GM23338 (cell line): ENCODE measurements around the gene TSPAN5. TPM values are rescaled to one million over a fixed set of nuclear protein-coding genes. Genes with fewer than 3 reads are reported as not detected.

Source experiments
- ATAC-seq: fragments of 200-7000 bp; cut with Tn5 transposase; 3 replicates; pipeline ENCODE4 v1.9.1; 2020
- DNase-seq: peaks from one replicate; pipeline ENCODE4 v3.0.0-alpha.2; 2015; ENCODE audit warnings: low spot score
- H2AFZ ChIP-seq: fragments of 200-600 bp; sonication (generic); 2 replicates; pipeline ENCODE4 v1.8.0; 2016; ENCODE audit warnings: antibody characterized with exemption, mild to moderate bottlenecking, moderate library complexity
- H3F3A ChIP-seq: fragments of 200-600 bp; sonication (generic); replicated peaks from 2 replicates; pipeline ENCODE4 v1.8.0; 2017; ENCODE audit warnings: antibody characterized with exemption, mixed run types, low read depth
- H3K27ac ChIP-seq: fragments of 200-600 bp; sonication (generic); 2 replicates; pipeline ENCODE4 v1.6.1; 2016; ENCODE audit warnings: low read depth
- H3K27me3 ChIP-seq: fragments of 200-600 bp; sonication (generic); 2 replicates; pipeline ENCODE4 v1.8.0; 2016; ENCODE audit warnings: mild to moderate bottlenecking, mixed run types, moderate library complexity; ENCODE audit not compliant: insufficient read depth
- H3K36me3 ChIP-seq: fragments of 200-600 bp; sonication (generic); 2 replicates; pipeline ENCODE4 v1.8.0; 2016; ENCODE audit warnings: mild to moderate bottlenecking; ENCODE audit not compliant: insufficient read depth
- H3K4me1 ChIP-seq: fragments of 200-600 bp; sonication (generic); 2 replicates; pipeline ENCODE4 v1.8.0; 2016; ENCODE audit warnings: mild to moderate bottlenecking, moderate library complexity; ENCODE audit not compliant: insufficient read depth
- H3K4me2 ChIP-seq: fragments of 200-600 bp; sonication (generic); 2 replicates; pipeline ENCODE4 v1.7.1; 2017; ENCODE audit warnings: mixed run types
- H3K4me3 ChIP-seq: fragments of 200-600 bp; sonication (generic); 2 replicates; pipeline ENCODE4 v1.6.1; 2016; ENCODE audit warnings: mixed run types
- H3K79me2 ChIP-seq: fragments of 200-600 bp; sonication (generic); replicated peaks from 2 replicates; pipeline ENCODE4 v1.8.0; 2017; ENCODE audit warnings: mild to moderate bottlenecking; ENCODE audit not compliant: insufficient read depth
- H3K9me2 ChIP-seq: fragments of 200-600 bp; sonication (generic); 2 replicates; pipeline ENCODE4 v1.8.0; 2017; ENCODE audit not compliant: insufficient read depth
- H4K20me1 ChIP-seq: fragments of 200-600 bp; sonication (generic); replicated peaks from 2 replicates; pipeline ENCODE4 v1.8.0; 2017; ENCODE audit warnings: mild to moderate bottlenecking; ENCODE audit not compliant: insufficient read depth
- H3K27ac Mint-ChIP-seq: 2 replicates; pipeline ENCODE4 v1.8.0; 2020; ENCODE audit warnings: inconsistent platforms, mild to moderate bottlenecking, moderate library complexity, mixed read lengths
- H3K27me3 Mint-ChIP-seq: 3 replicates; pipeline ENCODE4 v1.8.0; 2022; ENCODE audit warnings: low read depth, mild to moderate bottlenecking, moderate library complexity, mixed read lengths, inconsistent platforms; ENCODE audit not compliant: insufficient read depth, poor library complexity
- H3K36me3 Mint-ChIP-seq: 3 replicates; pipeline ENCODE4 v1.8.0; 2021; ENCODE audit warnings: low read depth, mild to moderate bottlenecking, inconsistent platforms, moderate library complexity, mixed read lengths
- H3K4me1 Mint-ChIP-seq: 3 replicates; pipeline ENCODE4 v1.8.0; 2020; ENCODE audit warnings: mild to moderate bottlenecking, inconsistent platforms, mixed read lengths
- H3K4me3 Mint-ChIP-seq: 3 replicates; pipeline ENCODE4 v1.8.0; 2021; ENCODE audit warnings: moderate library complexity, mild to moderate bottlenecking, inconsistent platforms, mixed read lengths
- H3K9me3 Mint-ChIP-seq: 3 replicates; pipeline ENCODE4 v1.8.0; 2020; ENCODE audit warnings: moderate library complexity, mild to moderate bottlenecking, inconsistent platforms, mixed read lengths
- CREB1 ChIP-seq: fragments of 250-450 bp; sonication (Bioruptor Pico); IDR thresholded peaks from 2 replicates; pipeline ENCODE4 v1.5.0; 2020; ENCODE audit warnings: low read depth, mild to moderate bottlenecking, moderate library complexity
- EZH2 ChIP-seq: fragments of 200-600 bp; sonication (generic); IDR thresholded peaks from one replicate; pipeline ENCODE4 v1.8.0; 2017; ENCODE audit warnings: antibody characterized with exemption, mild to moderate bottlenecking, low read depth; ENCODE audit not compliant: unreplicated experiment
- EZH2phosphoT487 ChIP-seq: fragments of 200-600 bp; sonication (generic); IDR thresholded peaks from one replicate; pipeline ENCODE4 v1.8.1; 2018; ENCODE audit warnings: antibody characterized with exemption; ENCODE audit not compliant: unreplicated experiment
- JUNB ChIP-seq: IDR thresholded peaks from one replicate; pipeline ENCODE4 v1.6.1; 2016; ENCODE audit warnings: antibody characterized with exemption; ENCODE audit not compliant: unreplicated experiment
- NANOG ChIP-seq: IDR thresholded peaks from 2 replicates; pipeline ENCODE4 v1.6.1; 2016; ENCODE audit warnings: antibody characterized with exemption, borderline replicate concordance
- STAT1 ChIP-seq: IDR thresholded peaks from one replicate; pipeline ENCODE4 v1.6.1; 2016; ENCODE audit warnings: antibody characterized with exemption; ENCODE audit not compliant: unreplicated experiment
- polyA plus RNA-seq: library from polyadenylated mRNA; unstranded; fragments of >200 nt; fragmentation: Nextera tagmentation; extraction: Ambion mirVana; gene quantifications from 2 replicates; pipeline ENCODE4 v1.2.1, GENCODE V29; 2016
- total RNA-seq: library from RNA; depleted of rRNA; stranded (reverse); fragments of >200 nt; shearing (Covaris generic); gene quantifications from 2 replicates; pipeline ENCODE4 v1.2.3, GENCODE V29; 2014
- TF ChIP-seq, protein P1 (sequence below), 2 experiments: fragments of 200-600 bp in 1 of 2; sonication (generic) in 1 of 2; conservative IDR thresholded peaks; 2 replicates each; pipeline versions ENCODE4 v1.5.1 to v1.6.1; 2016 to 2017; ENCODE audit warnings: antibody characterized with exemption in 2 of 2, low read depth in 2 of 2, mild to moderate bottlenecking in 2 of 2, moderate library complexity in 1 of 2

TSPAN5 gene
- total and polyA plus RNA-seq, 2 experiments from 2014 or later, result 18.6 to 21.5 TPM

- H3K27me3 Mint-ChIP-seq, result peaks cover 8% of the 10 kb centered on the region
- Histone ChIP-seq H3K27me3 (no peaks in the 10 kb centered on the region), H3K4me2 (no peak overlapping the region), H3F3A (no peaks in the 10 kb centered on the region), H2AFZ (no peak overlapping the region), H3K4me1 (no peaks in the 10 kb centered on the region; the same call in 1 of the 2 replicates), H3K9me2 (peaks cover 3% of the 10 kb centered on the region; the same call in 1 of the 2 replicates), H4K20me1 (no peaks in the 10 kb centered on the region), H3K79me2 (no peaks in the 10 kb centered on the region), H3K27ac (no peak overlapping the region), H3K4me3 (no peak overlapping the region), H3K36me3 (no peaks in the 10 kb centered on the region)
- DNase-seq (no peak), ATAC-seq (no peak)
- TF ChIP-seq EZH2phosphoT487 (no peak), JUNB (no peak), NANOG (no peak), EZH2 (no peak), STAT1 (no peak)
- TF ChIP-seq, protein P1, sequence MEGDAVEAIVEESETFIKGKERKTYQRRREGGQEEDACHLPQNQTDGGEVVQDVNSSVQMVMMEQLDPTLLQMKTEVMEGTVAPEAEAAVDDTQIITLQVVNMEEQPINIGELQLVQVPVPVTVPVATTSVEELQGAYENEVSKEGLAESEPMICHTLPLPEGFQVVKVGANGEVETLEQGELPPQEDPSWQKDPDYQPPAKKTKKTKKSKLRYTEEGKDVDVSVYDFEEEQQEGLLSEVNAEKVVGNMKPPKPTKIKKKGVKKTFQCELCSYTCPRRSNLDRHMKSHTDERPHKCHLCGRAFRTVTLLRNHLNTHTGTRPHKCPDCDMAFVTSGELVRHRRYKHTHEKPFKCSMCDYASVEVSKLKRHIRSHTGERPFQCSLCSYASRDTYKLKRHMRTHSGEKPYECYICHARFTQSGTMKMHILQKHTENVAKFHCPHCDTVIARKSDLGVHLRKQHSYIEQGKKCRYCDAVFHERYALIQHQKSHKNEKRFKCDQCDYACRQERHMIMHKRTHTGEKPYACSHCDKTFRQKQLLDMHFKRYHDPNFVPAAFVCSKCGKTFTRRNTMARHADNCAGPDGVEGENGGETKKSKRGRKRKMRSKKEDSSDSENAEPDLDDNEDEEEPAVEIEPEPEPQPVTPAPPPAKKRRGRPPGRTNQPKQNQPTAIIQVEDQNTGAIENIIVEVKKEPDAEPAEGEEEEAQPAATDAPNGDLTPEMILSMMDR (conservative IDR thresholded peaks at IDR 0.05; ENCODE audit: low read depth in 2 of 2), result no peak
- H3K27ac Mint-ChIP-seq, result no peak overlapping the region
- peaks cover 23% of the 10 kb centered on the region; the same call in 2 of the 3 replicates for H3K4me1 Mint-ChIP-seq
- peaks cover 17% of the 10 kb centered on the region for H3K9me3 Mint-ChIP-seq
- H3K4me3 Mint-ChIP-seq, result no peak overlapping the region
- H3K36me3 Mint-ChIP-seq, result peaks cover 18% of the 10 kb centered on the region
These were observed 11.2 kb upstream of the TSPAN5 start for GRCh38 chr4:98669577-98669976.

DNA sequence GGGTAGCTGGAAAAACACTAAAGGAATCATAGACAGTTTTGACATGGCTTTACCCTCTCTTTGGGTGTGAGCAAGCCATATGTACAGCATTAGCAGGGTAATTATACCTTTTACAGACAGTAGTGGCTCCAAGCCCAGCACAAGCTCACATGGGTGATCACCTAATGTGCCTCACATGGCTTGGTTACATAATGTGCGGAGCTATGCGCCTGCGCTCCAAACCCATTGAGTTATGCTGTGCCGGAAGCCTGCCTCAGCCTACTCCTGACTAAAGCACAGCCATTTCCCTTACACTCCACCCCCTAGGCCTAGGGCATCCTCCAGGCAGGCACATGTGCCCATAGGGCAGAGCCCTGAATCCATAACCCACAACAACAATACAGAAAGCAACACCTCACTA, 6.5 kb upstream of the TSPAN5 start:
- H3K27me3 ChIP-seq, result peaks cover 11% of the 10 kb centered on the region
- no peaks in the 10 kb centered on the region; the same call in 1 of the 2 replicates for H3F3A ChIP-seq
- Mint-ChIP-seq H3K4me1 (peaks cover 37% of the 10 kb centered on the region), H3K36me3 (peaks cover 33% of the 10 kb centered on the region), H3K27ac (no peak overlapping the region), H3K9me3 (peaks cover 29% of the 10 kb centered on the region), H3K4me3 (no peak overlapping the region), H3K27me3 (peaks cover 18% of the 10 kb centered on the region)
- TF ChIP-seq NANOG, result no peak
- TF ChIP-seq JUNB, result no peak
- TF ChIP-seq EZH2phosphoT487, result no peak
- DNase-seq (peak; percentile 75), ATAC-seq (no peak)
- H3K36me3 ChIP-seq, result 0 out of 2 replicates have a peak, but pooled peaks cover 3% of the 10 kb centered on the region
- H3K9me2 ChIP-seq, result peaks cover 3% of the 10 kb centered on the region; the same call in 1 of the 2 replicates
- no peak overlapping the region for H3K4me2 ChIP-seq
- no peak overlapping the region for H2AFZ ChIP-seq
- H4K20me1 ChIP-seq, result no peaks in the 10 kb centered on the region
- H3K4me1 ChIP-seq, result peaks cover 37% of the 10 kb centered on the region
- H3K4me3 ChIP-seq, result no peak overlapping the region
- no peak overlapping the region for H3K27ac ChIP-seq
- H3K79me2 ChIP-seq, result no peaks in the 10 kb centered on the region

DNA sequence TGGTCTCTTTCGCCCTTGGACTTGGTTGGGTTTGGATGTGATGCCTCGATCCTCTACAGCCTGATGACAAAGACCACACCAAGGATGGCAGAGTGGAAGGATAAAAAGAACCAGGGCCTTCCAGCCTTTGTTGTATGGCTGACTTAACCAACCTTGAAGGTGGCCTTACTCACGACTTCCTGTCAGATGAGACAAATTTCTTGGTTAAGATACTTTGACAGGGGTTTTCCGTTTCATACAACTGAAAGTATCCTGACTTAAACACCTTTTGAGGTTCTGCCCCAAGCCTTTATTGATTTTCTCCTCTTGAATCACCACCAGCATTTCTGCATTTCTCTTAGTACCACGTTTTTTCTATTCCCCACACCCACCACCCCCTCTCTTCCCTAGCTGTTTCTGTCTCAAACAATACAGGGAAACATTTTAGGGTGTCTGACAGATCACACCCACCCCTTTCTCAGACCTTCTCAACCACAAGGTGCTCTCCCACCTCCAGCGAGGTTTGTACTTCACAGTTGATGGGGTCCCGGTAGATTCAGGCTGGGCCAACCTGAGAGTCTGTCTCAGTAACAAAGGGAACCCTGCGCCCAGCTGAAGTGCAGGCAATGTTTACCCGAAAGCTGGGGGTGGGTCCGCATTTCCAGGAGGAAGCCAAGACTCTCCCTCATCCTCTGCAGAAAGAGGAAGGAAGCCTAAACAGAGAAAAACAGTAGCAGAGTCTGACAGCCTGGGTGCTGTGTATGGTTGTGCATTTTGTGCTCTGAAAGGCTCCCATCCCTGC, 5.0 kb upstream of the TSPAN5 start:
- DNase-seq, result no peak
- Histone ChIP-seq H2AFZ (peak overlapping the region; percentile 1; the same call in 1 of the 2 replicates), H3K79me2 (no peaks in the 10 kb centered on the region), H3K36me3 (0 out of 2 replicates have a peak, but pooled peaks cover 3% of the 10 kb centered on the region), H3F3A (no peaks in the 10 kb centered on the region; the same call in 1 of the 2 replicates), H3K27me3 (peaks cover 20% of the 10 kb centered on the region), H3K9me2 (peaks cover 3% of the 10 kb centered on the region; the same call in 1 of the 2 replicates), H3K27ac (peak overlapping the region; percentile 4; the same call in 1 of the 2 replicates), H3K4me1 (peaks cover 44% of the 10 kb centered on the region), H3K4me3 (no peak overlapping the region), H3K4me2 (peak overlapping the region; percentile 47), H4K20me1 (no peaks in the 10 kb centered on the region)
- peaks cover 33% of the 10 kb centered on the region for H3K36me3 Mint-ChIP-seq
- peaks cover 31% of the 10 kb centered on the region for H3K27me3 Mint-ChIP-seq
- H3K9me3 Mint-ChIP-seq, result peaks cover 29% of the 10 kb centered on the region
- peaks cover 40% of the 10 kb centered on the region for H3K4me1 Mint-ChIP-seq
- no peak overlapping the region for H3K27ac Mint-ChIP-seq
- ATAC-seq, result no peak
- H3K4me3 Mint-ChIP-seq, result peak overlapping the region; percentile 35; the same call in 1 of the 3 replicates
- TF ChIP-seq EZH2phosphoT487, result no peak
- TF ChIP-seq CREB1 (CRISPR knock-in tag), result no peak
- TF ChIP-seq, protein P1 (conservative IDR thresholded peaks at IDR 0.05; ENCODE audit: low read depth in 2 of 2), result no peak
- TF ChIP-seq JUNB, result no peak
